ENCODE data around the gene SCRN3.

- no peak for TF ChIP-seq CTCF (IDR thresholded peaks at IDR 0.05)
- no peak for TF ChIP-seq POLR2A (IDR thresholded peaks at IDR 0.05)
- no peak for TF ChIP-seq POLR2AphosphoS5 (IDR thresholded peaks at IDR 0.05)
Observed at GRCh38 chr2:174400853-174401252, 5.3 kb downstream of the SCRN3 start.
